NCI-H146 treated with DMSO at 0.1 percent for 48 hours (cell line): ENCODE results near the gene TBL3.

ENCODE experiments used
- DNase-seq: peaks from one replicate; lab custom pipeline; 2025; ENCODE audit not compliant: unreplicated experiment; lab: John Stamatoyannopoulos, UW

Gene TBL3

DNA sequence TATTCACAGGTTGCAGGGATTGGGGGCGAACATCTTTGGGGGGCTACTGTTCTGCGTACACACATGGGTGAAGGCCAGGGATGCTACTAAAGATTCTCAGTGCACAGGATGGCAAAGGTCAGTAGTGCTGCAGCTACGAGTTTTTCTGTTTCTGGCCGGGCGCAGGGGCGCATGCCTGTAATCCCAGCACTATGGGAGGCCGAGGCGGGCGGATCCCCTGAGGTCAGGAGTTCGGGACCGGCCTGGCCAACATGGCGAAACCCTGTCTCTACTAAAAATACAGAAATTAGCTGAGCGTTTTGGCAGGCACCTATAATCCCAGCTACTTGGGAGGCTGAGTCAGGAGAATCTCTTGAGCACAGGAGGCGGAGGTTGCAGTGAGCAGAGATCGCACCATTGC is 41.7 kb downstream of the TBL3 start:
- no peak for DNase-seq

DNA sequence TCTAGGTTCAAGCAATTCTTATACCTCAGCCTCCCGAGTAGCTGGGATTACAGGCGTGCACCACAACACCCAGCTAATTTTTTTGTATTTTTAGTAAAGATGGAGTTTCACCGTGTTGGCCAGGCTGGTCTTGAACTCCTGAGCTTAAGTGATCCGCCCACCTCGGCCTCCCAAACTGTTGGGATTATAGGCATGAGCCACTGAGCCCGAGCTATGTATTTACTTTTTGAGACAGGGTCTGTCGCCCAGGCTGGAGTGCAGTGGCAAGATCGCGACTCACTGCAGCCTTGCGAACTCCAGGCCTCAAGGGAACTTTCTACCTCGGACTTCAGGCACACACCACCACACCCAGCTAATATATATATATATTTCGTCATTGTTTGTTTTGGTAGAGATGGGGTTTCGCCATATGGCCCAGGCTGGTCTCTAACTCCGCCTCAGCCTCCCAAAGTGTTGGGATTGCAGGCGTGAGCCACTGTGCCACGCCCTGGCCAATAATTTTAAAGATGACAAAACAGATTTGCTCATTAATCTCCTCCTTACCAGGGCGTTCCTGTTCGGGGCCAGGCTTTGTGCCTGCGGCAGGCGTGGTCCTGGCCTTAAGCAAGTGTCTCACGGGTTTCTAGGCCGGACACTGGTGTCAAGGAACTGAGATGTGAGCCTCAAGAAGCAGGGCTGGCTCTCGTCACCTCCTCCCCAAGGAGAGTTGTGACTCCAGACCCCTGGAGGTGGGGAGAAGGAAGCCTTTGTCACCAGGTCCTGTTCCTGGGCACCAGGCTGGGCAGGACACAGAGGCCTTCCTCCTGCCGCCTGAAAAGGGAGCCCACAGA is 43.5 kb downstream of the TBL3 start:
- DNase-seq: no peak

DNA sequence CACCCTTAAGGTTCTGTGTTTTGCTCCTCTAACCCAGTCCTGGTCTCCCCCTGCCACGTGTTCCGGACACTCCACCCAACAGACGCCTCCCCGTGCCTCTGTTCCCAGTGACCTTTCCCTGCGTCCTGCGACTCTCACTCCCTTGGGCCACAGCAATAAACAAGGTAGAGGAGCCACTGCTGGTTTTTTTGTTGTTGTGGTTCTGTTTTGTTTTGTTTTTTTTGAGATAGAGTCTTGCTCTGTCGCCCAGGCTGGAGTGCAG is 44.0 kb downstream of the TBL3 start:
- no peak for DNase-seq

DNA sequence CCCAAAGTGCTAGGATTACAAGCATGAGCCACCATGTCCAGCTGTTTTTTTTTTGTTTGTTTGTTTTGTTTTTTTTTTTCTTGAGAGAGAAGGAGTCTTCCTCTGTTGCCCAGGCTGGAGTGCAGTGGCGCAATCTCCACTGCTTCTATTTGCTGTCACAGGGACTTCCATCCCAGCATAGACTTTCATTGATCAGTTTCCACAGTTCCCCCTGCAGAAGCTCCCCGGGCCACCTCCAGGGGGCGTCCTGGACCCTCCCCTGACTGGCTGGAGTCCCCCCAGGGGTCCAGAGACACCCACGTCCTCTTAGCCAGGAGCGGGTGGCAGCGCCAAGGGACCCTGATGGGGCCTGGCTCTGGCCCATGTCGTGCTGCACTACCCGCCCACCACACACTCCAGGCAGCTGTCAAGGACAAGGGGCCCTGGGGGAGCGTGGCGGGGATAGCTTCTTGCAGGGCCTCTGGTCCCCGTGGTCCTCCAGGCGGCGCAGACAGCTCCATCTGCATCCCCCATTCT is 44.6 kb downstream of the TBL3 start:
- no peak for DNase-seq

DNA sequence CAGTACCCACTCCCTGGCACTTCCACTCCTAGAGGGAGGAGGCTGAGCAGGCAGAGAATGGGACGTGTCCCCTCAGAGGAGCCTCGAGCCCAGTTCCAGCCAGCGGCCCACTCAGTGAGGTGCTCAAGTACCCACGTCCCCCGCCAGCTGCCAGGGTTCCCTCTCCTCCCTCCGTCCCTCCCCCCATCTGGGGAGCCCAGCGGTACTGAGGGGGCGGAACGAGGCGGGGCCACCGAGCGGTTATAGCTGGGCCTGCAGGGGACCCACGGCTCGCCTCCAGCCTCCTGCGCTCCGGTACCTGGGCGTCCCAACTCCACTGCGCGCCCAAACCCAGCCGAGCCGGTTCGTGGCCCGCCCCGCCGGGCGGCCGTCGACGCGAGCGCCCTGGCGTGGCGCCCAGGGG is 47.7 kb downstream of the TBL3 start, which contains the start of gene NPW:
TSS of gene NPW (plus strand) at position 268 of the 403 bp plus-strand sequence.
- no peak for DNase-seq

- DNase-seq: peak; percentile 25
These were observed 48.3 kb downstream of the TBL3 start for GRCh38 chr16:2019921-2020831.

- DNase-seq: no peak
These were observed 50.9 kb downstream of the TBL3 start for GRCh38 chr16:2022723-2023091.

GRCh38 chr16:2023092-2024031 is 51.5 kb downstream of the TBL3 start:
- DNase-seq: peak; percentile 93

GRCh38 chr16:2024032-2024420 is 52.2 kb downstream of the TBL3 start:
- no peak for DNase-seq

DNA sequence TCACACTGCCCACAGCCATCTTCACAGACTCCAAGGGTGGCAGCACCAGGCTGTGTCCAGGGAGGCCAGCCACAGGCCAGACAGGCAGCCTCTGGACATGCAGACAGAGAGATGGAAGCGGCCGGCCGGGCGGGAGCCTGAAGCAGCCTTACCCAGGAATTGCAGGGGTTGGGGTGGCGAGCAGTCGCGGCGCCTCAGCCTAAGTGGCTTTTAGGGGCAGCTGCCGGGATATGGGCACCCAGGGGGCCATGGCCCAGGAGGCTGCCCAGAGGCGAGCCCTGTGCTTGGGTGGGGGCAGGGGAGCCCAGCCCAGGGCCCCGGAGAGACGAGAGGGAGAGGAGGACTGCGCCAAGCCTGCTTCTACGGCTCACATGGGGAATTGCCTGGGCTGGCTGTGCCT is 53.4 kb downstream of the TBL3 start:
- no peak for DNase-seq

GRCh38 chr16:2025878-2026460 is 54.1 kb downstream of the TBL3 start:
- DNase-seq: no peak

DNA sequence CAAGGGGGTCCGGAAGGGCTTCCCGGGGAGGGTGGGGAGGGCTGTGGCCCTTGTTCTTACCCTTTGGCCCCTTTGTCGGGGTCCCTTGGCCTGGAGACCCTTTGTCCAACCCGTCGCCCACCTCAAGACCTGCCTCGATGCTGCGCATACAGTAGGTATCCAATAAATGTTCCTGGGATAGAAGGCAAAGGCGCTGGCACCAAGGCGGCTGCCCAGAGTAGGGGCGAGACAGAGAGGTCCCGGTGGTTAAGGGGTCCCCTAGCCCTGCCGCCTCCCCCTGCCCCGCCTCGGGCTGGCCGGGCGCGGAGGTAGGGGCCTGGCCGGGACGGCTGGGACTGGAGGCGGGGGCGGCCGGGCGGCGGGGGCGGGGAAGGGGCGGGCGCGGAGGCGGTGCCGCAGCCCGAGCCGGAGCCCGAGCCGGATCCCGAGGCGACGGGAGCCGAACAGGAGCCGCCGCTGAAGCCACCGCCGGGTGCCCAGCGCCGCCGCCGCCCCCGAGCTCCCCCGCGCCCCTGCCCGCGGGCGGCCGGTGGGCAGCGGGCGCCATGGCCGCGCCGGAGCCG is 54.7 kb downstream of the TBL3 start, which contains the start of gene NHERF2:
TSS of gene NHERF2 (plus strand) at position 442 of the 563 bp plus-strand sequence. CDS start at position 546, 104 bp downstream.
- no peak for DNase-seq

- no peak for DNase-seq
These were observed 55.5 kb downstream of the TBL3 start for GRCh38 chr16:2027024-2028010.

- DNase-seq: no peak
These were observed 56.3 kb downstream of the TBL3 start for GRCh38 chr16:2028146-2028545.

- peak; percentile 85 for DNase-seq
These were observed 56.9 kb downstream of the TBL3 start for GRCh38 chr16:2028620-2029220.

- no peak for DNase-seq
These were observed 57.5 kb downstream of the TBL3 start for GRCh38 chr16:2029350-2029749.

DNA sequence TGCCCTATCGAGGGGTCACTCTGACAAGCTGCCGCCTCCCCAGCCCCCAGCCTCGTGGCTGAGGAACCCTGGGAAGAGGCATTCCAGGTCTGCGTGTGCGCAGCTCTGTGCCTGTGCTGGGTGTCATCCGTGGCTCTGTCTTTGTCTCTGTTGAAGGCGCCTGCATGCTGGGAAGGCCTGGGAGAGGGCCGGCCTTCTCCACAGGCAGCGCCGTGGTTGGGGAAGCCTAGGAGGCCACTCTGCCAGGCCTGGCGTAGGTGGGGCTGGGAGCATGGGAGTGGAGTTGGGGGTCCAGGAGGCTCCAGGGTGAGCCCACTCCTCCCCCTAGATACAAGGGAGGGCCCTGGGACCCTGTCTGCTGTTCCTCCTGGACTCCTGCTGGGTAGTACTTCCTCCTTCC is 58.2 kb downstream of the TBL3 start:
- DNase-seq: no peak

DNA sequence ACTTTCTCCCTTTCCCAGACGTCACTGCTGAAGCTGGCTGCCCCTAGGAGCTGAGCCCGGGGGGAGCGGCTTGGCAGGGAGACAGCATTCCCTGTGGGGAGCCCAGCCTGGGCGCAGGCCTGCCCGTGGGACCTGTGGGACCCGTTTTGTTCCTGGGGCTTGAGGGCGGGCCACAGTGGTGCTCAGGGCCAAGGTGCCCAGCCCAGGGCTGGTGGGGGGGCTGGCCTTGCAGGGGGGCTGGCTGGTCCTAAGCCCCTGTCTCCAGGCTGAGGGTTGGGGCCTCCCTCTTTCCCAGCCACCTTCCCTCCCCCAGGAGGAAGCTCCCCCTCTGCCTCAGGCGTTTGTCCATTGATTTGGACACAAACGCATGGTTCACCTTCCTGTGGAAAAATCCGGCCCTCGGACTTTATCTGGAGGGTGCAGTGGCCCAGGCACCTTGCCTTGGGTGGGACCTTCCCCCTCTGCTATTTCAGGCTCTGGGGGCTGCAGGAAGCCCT is 59.3 kb downstream of the TBL3 start:
- no peak for DNase-seq
